GM19035 (cell line): ENCODE data around the gene SLC2A1.

ENCODE experiments used
- ATAC-seq: cut with Tn5 transposase; IDR thresholded peaks from one replicate; pipeline ENCODE4 v1.9.1; 2021; ENCODE audit not compliant: unreplicated experiment

Gene SLC2A1

DNA sequence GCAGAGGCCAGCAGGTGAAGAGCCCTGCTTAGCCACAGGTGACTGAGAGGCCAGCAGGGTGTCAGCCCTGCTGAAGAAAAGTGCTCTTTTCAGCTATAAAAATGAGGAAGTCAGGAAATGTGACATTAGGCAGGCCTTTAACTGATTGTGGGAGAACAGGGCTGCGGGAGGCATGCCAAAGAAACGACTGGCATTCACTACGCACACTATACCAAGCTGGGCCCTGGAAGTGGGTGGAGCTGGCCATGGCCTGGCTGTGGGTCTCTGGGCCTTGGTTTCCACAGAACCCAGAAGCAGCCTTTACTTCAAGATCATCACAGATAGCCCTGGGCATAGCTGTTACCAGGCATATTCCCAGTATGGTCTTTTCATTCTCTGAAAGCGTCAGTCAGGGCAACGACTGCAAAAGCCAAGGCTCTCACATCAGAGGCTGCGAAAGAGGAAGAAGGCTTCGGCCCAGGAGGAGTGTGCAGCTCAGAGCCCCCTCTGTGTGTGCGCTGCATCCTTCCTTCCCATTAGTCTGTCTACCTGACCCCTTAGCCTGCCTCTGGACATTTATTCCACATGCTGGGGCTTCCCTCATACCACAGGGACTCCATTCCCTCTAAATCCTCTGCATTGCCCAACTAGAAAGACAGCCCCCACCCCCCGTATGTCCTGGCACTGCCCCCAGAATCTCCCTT is 14.3 kb downstream of the SLC2A1 start:
- no peak for ATAC-seq

DNA sequence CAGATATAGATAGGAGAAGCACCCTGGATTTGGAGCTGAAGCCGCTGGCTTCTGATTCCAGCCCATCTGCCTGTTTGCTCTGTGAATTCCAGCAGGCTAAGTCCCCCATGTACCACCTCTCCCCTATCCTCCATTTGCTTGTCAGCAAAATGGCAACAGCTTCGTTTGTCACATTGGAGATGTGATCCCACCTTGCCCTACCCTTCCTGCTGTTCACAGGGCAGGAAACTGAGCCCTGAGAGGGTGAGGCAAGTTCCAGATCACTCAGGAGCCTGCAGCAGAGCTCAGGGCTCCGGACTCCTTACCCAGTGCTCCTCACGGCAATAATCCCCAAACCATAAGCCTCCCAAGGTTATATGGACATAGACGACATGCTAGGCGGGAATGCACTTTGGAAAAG is 14.9 kb downstream of the SLC2A1 start:
- ATAC-seq = no peak

DNA sequence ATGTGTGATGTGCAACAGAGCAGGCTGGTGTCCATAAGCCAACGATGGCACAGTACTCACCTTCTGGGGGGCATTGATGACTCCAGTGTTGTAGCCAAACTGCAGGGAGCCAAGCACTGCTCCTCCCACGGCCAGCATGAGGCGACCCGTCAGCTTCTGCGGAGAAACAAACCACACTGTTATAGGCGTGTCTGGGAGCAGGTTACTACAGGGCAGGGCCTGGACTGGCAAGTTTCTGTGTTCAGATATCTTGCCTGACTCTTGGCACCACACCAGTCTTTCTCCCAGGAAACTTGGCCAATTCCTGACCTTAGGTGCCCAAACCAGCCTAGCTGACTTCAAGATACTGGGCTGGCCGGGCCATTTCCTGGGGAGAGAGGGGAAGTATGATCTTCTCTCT is 15.5 kb downstream of the SLC2A1 start:
- no peak for ATAC-seq

DNA sequence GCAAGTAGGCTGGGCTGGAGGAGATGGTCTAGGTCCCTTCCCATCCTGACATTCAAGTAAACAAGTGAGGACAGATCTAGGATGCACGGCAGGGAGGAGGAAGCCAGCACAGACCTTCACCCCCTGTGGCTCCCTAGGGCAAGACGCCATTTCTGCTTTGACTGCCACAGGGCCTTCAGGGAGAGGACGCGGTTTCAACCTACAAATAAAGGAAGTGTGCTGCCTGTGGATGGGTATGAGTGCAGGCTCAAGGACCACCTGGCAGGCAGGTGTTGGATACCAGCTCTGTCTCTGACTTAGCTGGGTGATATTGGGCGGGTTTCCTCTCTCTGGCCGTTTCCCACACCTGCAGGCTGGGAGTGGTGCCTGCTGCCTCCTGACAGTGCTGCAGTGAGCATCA is 16.2 kb downstream of the SLC2A1 start:
- no peak for ATAC-seq

DNA sequence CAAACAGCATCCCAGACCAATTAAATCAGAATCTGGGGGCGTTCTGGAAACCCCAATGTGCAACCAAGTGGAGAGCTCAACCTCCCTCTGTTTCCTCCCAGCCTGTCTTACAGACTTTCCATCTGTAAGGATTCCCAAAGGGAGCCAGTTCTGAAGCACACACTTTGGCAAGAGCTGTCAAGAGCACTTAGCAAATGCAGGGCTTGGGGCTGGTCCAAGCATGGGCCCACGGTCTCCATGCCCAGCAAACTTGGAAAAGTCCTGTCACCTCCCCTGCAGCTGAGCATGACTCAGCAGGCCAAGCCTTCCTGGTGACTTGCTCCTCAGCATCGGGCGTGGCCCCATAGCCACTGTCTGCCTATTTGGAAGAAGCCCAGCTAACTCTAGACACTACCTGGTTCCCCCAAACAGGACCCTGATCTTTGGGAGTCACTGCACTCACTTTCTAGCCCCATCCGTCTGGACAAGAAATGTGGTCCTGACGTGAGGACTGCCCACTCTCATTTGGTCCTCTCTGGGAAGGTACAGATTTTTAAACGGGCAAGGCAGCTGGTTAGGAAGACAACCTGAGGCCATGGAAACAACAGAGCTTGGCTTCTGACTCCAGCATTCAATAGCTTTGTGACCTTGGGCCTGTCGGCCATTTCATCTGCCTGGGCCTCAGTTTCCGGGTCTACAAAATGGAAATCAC is 16.9 kb downstream of the SLC2A1 start:
- no peak for ATAC-seq

DNA sequence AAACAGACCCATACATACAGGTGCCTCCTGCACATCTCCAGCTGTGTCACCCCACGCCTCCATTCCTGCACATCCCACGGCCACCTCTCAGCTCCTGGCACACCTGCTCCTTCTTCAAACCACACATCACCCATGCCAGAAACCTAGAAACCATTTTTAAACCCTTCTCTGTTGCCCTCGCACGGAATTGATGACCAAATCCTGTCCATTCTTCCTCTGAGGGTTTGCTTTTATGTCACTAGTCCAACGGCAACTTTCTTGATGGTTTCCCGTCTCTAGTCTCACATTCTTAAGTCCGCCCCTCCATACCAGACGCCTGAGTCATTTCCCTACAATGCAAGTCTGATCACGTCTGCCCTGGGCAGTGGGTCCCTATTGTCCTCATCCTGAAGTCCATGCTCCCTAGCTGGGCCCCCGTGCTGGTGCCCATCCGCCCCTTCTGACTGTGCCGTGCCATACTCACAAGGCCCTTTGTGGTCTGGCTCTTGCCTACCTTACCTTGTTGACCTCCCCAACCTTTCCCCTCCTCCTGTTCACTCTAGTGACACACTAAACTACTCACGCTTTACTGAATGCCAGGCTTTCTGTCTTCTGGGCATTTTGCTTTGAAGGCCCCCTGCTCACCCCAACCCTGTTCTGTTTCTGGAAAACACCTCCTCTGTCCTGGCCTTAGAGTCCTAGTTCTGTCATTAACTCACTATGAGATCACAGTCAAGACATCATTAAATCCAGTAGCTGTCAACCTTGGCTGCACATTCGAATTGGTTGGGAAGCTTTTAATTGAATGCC is 17.6 kb downstream of the SLC2A1 start:
- no peak for ATAC-seq

DNA sequence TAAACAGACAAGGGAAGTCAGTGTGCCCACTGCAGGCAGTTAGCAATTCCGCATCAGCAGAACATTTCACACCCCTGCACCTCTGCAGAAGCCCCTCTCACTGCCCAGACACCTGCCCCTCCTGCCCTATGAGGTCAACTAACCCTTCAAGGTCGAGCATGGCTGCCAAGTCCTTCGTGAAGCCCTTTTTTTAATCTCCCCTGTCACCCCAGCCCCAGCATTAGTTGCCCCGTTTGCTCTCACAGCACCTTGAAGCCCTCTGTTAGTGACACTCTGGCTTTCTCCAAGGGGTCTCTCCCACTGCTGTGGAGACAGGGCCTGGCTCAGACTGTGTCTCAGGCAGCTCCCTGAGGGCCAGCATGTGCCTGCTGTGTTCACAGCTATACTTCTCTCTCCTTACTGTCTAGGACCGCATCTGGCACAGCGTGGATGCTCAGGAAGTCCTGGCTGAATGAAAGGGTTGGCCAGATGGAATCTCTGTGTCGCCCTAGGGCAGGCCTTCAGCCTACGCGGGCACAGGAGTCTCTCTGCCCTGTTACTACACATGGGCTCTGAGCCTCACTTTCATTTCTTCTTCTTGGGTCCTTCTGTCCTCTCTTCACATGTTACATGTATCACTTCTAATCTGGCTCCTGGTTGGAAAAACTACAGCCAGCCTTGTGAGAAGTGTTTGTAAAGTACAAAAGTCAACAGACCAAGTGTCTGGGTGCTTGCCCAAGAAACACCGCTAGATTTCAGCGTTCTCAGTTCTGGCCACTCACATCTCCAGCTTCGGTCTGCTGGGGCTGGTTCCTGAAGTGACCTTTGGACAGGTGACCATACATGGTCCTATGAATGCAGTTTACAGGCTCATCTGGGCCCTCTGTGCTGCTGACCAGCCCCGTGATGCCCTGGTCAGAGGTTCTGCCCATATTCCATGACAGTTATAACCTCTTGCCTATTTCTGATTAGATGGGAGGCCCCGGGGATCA is 19.7 kb downstream of the SLC2A1 start:
- ATAC-seq = no peak

DNA sequence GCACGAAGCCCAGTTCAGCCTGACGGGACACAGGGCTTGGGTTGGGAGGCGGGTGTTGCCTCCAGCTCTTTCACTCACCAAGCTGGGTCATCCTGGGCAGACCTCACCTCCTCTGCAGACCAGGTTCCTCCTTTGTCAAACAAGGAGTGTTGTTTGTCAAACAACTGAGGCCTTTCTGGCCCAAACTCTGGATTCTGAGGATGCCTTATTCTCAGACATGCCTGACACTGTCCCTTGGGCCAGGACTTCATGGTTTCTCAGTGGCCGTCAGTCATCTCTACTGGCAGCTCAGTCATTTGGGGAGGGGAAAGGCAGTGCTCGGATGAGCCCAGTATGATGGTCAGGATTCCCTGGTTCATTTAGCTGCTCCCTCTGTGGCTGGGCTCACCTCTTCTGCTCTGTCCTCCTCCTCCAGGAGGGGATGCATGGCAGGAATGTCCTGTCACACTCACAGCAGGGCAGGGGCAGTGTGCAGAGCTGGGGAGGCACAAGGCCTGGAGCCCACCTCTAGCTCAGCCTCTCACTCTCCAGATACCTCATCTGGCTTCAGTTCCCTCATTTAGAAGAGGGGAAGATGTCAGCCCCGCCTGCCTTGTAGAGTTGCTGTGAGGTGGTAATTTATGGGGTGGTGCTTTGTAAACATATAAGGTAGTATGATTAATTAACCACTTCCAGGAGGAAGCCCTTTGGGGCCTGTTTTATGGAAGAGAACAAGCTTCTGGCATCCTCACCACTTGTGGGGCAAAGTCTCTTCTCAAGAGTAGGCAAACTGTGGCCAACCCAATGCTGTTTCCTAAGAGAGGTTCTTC is 20.6 kb downstream of the SLC2A1 start:
- ATAC-seq = no peak

DNA sequence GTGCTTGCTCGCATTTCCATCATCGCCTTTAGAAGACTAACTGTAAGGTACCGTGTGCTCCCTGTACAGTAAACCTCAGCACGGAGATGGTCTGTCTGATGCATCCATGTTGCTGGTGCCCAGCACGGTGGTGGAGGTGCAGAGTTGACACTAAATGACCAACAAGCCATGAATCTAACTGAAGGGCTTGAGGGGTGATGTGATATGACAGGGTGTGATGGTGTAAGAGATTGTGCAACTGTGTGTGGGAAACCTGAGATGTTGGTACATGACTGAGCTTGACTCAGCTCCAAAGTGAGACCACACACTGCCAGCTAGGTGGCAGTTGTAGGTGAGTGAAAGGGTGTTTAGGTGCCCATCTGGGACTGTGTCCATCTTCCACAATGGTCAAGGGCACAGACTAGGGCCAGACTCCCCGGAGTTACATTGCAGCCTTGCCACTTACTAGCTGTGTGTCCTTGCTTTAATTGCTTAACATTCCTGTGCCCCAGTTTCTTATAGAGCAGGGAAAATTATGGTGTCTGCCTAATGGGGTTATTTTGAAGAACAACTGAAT is 21.4 kb downstream of the SLC2A1 start:
- no peak for ATAC-seq

DNA sequence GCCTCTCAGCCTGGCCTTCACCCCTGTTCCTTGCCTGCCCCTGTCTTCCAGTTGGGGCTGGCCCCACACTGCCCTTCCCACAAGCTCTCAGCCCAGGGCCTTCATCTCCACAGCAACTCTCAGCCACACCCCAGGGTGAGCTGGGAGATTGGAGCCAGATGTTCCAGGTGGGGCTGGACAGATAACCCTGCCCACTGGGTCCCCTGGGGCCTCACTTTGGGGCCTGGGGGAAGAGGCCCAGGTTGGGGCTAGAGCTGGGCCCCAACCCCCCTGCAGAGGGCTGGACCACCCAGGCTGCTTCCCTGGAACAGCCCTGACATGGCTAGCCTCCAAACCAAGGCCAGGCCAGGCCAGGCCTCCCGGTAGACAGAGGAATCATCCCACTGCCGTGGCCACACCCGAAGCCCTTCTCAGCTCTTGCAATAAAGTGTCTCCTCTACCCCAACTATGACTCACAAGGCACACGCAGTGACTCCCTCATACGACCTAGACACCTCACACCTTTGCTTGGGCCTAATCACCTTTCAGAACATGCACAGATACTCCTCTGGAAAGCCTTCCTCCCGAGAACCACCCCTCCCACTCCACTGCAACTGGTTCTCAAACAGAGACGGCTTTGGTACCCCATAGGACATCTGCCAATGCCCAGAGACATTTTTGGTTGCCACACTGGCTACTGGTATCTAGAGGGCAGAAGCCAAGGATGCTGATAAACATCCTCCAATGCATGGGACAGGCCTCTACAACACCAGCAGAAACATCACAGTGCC is 22.2 kb downstream of the SLC2A1 start:
- no peak for ATAC-seq

DNA sequence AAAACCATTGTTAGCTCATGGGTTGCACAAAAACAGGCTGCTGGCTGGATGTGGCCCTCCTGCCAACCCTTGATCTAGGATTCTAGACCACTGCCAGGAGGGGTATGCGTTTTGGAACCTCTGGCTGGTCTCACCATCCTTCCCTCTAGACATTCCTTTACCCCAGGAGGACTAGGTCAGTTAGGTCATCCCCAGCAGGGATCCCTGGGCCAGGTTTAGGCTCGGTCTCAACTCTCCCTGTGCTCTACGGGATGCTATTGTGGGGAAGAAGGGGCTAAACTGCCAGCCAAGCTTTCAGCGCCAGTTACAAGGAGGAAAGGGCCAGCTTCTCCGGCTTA is 22.7 kb downstream of the SLC2A1 start:
- no peak for ATAC-seq

DNA sequence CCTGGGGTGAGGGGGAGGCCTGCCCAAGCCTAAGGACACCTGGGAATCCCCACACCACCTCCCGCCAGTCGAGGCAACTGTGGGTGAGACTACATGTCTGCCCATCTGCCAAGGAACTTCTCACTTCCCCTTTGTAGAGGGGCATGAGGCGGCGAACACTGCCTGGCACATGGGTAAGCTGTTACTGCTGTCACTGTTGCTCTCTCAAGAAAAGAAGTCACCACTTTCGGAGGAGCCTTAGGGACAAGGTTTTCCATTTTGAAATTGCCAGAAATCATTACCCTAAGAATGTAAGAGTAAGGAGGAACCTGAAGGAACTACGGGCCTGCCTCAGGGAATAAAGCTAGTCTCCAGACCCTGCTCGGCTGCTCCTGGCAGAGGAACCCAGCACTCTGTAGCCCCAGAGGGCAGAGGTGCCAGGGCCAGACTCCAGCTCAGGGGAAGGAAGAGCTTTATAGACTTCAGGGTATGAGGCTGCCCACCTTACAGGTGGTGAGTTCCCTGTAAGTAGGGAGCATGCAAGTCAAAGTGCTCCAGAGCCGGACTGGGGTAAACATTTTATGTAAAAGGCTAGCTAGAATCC is 23.3 kb downstream of the SLC2A1 start:
- ATAC-seq = no peak

DNA sequence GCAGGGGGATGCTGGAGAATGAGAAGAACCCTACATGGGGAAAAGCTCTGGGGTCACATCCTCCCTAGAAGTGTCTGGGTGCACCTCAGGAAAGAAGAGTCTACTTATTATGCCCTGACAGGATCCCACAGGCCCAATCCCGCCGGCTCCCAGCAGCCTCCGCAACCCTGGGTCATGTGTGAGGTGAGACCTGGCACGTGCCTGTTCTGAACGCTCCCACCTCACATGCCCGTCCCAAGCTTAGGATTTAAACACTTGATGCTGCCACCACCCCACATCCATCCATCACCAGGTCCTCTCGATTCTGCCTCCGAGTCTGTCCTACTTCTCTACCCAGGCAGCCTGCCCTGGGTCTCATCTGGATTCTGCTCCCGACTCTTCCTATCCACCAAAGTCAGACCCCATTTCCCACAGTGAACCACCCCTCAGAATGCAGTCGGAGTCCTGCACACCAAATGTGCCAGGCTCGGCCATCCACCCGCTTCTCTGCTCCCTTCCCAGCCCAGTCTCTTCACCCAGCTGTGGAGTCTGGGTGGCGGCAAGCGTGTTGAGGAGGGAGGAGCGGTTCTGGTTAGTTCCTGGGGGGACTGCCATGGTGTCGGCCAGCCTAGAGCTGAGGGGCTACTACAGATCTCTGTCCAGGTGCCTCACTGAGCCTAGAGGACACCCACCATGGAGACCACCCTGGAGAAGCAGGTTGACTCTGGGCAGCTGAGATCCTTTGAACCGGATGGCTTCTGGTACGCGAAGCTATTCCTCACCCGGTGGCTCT is 23.9 kb downstream of the SLC2A1 start:
- ATAC-seq = no peak

DNA sequence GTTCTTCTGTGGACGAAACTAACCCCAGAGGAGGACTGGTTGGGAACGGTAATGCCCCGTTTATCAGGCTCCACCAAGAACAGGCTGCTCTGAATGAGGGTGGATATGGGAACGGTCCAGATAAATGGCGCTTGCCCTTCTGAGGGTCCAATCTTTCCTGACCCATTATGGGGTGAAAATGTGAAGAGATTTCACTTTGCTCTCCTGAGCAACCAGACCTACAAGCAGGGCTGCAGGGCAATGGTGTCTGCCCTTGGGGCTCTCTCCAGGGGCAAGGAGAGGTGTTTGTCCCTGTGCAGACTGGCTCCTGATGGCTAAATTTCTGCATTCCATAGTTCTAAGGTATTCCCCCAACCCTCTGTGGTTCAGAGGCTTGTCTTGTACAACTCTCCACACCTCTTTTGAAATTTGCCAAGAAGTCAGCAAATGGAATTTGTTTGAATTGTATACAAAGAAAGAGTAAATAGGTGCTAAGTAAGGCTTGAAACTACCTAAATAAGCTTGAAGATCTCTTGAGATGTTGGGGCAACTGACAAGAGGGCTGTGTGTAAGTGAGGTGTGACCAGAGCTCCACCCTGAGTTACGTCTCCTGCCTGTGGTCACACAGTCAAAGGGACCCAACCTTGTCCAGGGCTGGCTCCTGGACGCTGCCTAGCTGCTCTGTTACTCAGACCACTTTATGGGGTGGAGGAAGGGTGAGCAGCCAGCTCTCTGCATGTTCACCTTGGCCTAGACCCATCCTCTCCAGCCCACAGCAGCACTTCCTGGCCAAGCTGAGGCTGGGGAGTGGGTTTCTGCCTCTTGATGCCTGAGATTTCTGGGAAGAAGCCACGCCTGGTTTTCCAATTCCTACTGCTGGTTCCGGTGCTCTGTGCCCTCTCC is 24.8 kb downstream of the SLC2A1 start:
- no peak for ATAC-seq

DNA sequence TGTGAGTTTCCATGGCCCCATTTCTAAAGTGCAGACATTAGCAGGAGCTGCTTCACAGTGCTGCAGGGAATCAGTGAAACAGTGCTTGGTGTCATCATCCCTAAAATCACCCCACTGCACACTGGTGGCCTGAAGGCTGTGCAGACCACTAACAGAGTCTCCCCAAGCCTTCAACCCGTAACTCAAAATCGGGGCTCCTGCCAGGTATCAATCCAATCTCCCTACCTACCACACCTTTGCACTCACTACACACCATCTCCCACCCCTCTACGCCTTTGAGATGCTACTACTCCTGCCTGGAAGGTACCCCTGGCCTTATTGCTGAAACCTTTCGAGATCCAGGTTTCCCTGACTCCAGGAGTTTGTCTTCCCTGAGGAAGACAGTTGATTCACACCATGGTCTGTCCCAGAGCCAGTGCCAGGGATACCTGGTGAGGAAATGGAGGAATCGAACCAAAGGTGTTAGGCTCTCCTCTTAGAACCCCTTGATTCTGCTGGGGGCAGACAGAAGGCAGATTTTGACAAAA is 25.5 kb downstream of the SLC2A1 start:
- no peak for ATAC-seq

DNA sequence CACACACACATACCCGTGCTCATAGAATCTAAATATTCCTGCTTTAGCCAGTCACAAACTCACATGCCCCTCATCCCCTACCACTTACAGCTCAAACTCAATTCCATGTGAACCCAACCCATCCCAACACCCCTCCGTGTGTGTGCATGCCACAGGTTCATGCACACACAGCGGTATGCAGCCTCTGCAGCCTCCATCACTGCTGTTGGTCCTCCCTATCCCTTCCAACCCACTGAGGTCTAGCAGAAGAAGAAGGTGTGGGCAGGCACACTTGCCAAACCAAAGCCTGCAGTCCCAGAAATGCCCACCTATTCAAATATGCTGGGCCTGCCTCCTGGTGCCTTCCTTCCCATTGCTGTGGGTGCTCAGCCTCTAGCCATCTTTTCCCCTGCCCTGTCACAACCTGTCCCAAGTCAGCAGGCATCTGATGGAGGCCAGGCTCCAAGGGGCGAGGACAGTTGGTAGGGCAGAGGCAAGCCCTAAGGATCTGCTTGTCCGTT is 26.2 kb downstream of the SLC2A1 start:
- ATAC-seq = no peak
